GM12865 (cell line): ENCODE data around the gene WNT6.

Experiments used
- DNase-seq: peaks from one replicate; pipeline ENCODE4 v3.0.0; 2010; ENCODE audit warnings: low read depth
- H3K4me3 ChIP-seq: 2 replicates; pipeline ENCODE4 v1.5.1; 2011; ENCODE audit warnings: mild to moderate bottlenecking, low read depth, low read length, control low read depth
- TF ChIP-seq, protein P1 (sequence below): IDR thresholded peaks from 2 replicates; pipeline ENCODE4 v1.5.1; 2011; ENCODE audit warnings: low read length, control low read depth, low read depth, inconsistent platforms; ENCODE audit not compliant: insufficient read depth; ENCODE audit errors: missing control alignments

WNT6 gene

DNA sequence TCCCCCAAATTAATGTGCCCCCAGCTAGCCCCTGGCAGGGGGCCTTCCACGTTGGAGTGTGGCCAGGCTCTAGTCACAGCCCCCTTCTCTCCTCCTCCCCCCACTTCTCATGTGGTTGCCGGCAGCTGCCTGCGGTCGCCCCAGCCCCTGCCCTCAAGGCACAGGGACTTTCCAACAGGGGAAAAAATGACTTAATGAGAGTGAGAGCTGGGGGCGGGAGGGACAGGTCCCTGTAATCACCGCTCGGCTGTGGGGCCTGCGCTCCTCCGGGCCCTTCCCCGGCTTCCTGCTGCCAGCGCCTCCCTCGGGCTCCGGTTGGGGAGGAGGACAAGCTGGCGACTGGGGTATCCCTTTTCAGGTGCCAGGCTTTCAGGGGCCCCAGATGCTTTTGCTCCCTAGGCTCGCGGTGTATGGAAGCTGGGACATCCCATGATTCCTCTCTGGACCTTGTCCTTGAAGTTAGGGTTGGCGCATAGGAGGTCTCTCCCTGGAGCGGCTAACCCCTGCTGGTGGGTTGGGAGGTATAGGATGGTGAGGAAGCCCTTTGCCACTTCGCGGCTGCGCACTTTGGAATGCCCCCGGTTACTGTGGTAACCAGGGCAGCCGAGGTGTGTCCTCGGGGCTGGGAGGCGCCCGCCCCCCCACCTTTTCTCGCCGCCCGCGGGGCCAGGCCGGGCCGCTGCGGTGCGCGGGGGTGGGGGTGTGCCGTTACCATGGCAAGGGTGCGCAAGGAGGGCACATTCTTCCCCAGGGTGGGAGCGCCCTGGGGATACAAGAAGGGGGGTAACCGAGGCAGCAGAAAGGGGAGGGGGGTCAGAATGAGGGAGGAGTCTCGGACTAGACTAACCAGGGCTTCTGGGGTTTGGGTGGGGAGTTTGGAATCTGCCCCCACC lies 37.1 kb downstream of the WNT6 start:
- TF ChIP-seq, protein P1, sequence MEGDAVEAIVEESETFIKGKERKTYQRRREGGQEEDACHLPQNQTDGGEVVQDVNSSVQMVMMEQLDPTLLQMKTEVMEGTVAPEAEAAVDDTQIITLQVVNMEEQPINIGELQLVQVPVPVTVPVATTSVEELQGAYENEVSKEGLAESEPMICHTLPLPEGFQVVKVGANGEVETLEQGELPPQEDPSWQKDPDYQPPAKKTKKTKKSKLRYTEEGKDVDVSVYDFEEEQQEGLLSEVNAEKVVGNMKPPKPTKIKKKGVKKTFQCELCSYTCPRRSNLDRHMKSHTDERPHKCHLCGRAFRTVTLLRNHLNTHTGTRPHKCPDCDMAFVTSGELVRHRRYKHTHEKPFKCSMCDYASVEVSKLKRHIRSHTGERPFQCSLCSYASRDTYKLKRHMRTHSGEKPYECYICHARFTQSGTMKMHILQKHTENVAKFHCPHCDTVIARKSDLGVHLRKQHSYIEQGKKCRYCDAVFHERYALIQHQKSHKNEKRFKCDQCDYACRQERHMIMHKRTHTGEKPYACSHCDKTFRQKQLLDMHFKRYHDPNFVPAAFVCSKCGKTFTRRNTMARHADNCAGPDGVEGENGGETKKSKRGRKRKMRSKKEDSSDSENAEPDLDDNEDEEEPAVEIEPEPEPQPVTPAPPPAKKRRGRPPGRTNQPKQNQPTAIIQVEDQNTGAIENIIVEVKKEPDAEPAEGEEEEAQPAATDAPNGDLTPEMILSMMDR = no peak
- peak overlapping the region; percentile 85 for H3K4me3 ChIP-seq
- DNase-seq = peak; percentile 95

DNA sequence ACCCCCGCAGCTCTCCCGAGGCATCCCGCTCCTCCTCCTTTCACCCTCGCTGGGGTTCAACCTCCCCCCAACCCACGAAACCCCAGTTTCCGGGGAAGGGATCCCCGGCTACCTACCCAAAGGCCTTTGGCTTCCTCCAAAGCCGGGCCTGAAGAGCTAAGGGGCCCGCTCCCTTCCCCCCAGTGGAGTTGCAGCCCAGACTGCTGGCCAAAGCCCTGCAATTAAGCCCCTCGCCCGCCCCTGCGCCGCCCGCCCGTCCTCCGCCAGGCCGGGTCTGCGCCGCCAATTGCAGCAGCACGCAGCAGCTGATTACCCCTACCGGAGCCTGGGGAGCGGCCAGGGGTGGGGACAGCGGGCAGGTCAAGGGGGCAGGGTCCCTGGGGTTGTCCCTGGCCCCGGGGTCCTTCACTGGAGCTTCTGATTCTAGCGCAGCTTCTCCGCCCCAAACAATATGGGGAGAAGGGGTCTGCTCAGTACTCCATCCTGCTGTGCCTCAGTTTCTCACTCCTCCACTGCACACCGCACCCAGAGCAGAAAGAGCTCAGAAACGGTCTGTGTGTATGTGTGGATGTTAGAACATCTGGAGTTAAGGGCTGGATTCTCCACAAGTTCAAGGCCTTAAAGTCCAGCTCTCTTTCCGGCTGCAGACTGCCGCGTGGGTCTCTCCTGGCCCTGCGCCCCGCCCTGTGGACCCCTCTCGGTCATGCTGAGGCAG lies 37.9 kb downstream of the WNT6 start:
- peak overlapping the region; percentile 85 for H3K4me3 ChIP-seq
- no peak for DNase-seq
- TF ChIP-seq, protein P1 = no peak

- DNase-seq = peak; percentile 84
- TF ChIP-seq, protein P1 = peak; percentile 98
- peak overlapping the region; percentile 85 for H3K4me3 ChIP-seq
Observed at GRCh38 chr2:218898109-218898878, 38.7 kb downstream of the WNT6 start.

GRCh38 chr2:218899147-218899546 lies 39.5 kb downstream of the WNT6 start:
- no peak overlapping the region for H3K4me3 ChIP-seq
- no peak for DNase-seq
- TF ChIP-seq, protein P1 = no peak

- TF ChIP-seq, protein P1 = no peak
- no peak overlapping the region for H3K4me3 ChIP-seq
- DNase-seq = no peak
Observed at GRCh38 chr2:218902427-218902826, 42.8 kb downstream of the WNT6 start.

DNA sequence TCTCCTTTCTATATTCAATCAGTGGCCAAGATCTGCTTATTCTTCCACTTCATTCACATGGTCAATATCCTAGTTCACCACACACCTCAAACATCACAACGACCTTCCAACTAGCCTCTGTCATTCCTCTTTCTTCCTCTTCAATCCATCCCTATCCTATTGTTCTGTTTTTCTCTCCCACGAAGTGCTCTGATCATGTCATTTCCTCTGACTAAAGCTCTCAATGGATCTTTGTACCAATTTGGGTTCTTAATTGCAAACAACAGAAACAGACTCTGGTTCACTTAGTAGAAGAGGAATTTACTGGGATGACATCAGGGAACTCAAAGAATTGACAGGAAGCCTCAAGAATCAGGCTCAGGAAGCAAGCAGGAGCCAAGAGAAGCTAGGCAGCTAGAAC lies 44.6 kb downstream of the WNT6 start:
- H3K4me3 ChIP-seq = no peak overlapping the region
- TF ChIP-seq, protein P1 = no peak
- DNase-seq = no peak
